Ascending aorta (tissue), 2 donors: Measurements from ENCODE around the gene NRL. TPM values are rescaled to one million over a fixed set of nuclear protein-coding genes. Genes with fewer than 3 reads are reported as not detected.
A peak's percentile ranks its signal among the peaks of the same experiment; 100 is the strongest.

ENCODE experiments used
- DNase-seq, 2 donors: peaks; one replicate each; pipeline ENCODE4 v3.0.0-alpha.2; 2019; ENCODE audit warnings: low spot score in 2 of 2
- H3K27ac ChIP-seq, 2 donors: fragments of 200-600 bp; sonication (generic); one replicate each; pipeline ENCODE4 v1.5.1; 2016 to 2017; ENCODE audit warnings: mild to moderate bottlenecking in 1 of 2
- H3K27me3 ChIP-seq: fragments of 200-600 bp; sonication (generic); one replicate; pipeline ENCODE4 v1.5.1; 2017
- H3K36me3 ChIP-seq, 2 donors: fragments of 200-600 bp; sonication (generic); one replicate each; pipeline ENCODE4 v1.5.1; 2016
- H3K4me1 ChIP-seq, 2 donors: fragments of 200-600 bp; sonication (generic); one replicate each; pipeline ENCODE4 v1.5.1; 2016 to 2017; ENCODE audit warnings: mild to moderate bottlenecking in 1 of 2
- H3K4me3 ChIP-seq, 2 donors: fragments of 200-600 bp; sonication (generic); one replicate each; pipeline ENCODE4 v1.5.1; 2016 to 2017; ENCODE audit warnings: mild to moderate bottlenecking in 1 of 2
- H3K9me3 ChIP-seq, 2 donors: fragments of 200-600 bp; sonication (generic); one replicate each; pipeline ENCODE4 v1.5.1; 2016
- CTCF ChIP-seq, 3 experiments: fragments of 200-600 bp in 2 of 3; fragments of 450-650 bp in 1 of 3; sonication (generic) in 2 of 3; IDR thresholded peaks; one replicate each; pipeline ENCODE4 v1.5.1; 2016 to 2019; ENCODE audit warnings: antibody characterized with exemption in 3 of 3, mild to moderate bottlenecking in 1 of 3, moderate library complexity in 1 of 3
- intact Hi-C: fragments of 100-400 bp; cut with DNase I; formaldehyde crosslinking; loops from one replicate; pipeline ENCODE4 v1.15.1; 2023
- total RNA-seq: library from RNA; depleted of rRNA; stranded (reverse); fragments of >200 nt; gene quantifications from one replicate; pipeline ENCODE4 v1.1.0, GENCODE V29; 2016

NRL gene
- total RNA-seq, 1 donor from 2014 or later, result not detected

GRCh38 chr14:24095271-24096068, 19.3 kb downstream of the NRL start:
- H3K9me3 ChIP-seq, result no peaks in the 10 kb centered on the region
- peaks cover 4 to 5% of the 10 kb centered on the region in 2 donors for H3K36me3 ChIP-seq
- peak overlapping the region; percentile 92 to 95 for H3K27ac ChIP-seq
- no peaks in the 10 kb centered on the region for H3K27me3 ChIP-seq
- DNase-seq, result no peak
- H3K4me3 ChIP-seq, result peak overlapping the region; percentile 72 to 81
- TF ChIP-seq CTCF (IDR thresholded peaks at IDR 0.05), result no peak
- peaks cover 0 to 11% of the 10 kb centered on the region in 2 donors for H3K4me1 ChIP-seq
- intact Hi-C loops, result no loop called here

DNA sequence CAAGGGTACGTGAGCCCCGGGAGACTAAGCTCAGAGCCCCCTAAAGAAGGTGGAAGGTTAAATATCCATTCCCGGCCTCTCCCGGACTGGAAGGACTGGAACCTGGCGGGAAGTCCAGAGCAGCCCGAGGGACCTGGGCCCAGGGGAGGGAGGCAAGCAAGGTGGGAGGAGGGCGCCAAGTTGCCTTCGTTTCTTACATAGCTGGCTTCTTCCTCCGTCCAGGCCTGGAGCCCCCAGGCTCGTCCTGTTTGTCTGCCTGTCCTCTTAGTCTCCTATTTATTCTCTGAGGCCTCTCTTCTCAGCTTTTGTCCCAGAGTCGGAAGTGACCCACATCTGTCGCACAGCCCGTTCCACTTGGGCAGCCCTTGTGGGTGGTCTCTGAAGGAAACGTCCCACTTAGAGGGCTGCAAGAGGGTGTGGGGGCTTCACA, 19.9 kb downstream of the NRL start:
- Histone ChIP-seq H3K27me3 (no peaks in the 10 kb centered on the region), H3K4me3 (peak overlapping the region; percentile 72 to 81), H3K36me3 (peaks cover 1 to 4% of the 10 kb centered on the region in 2 donors), H3K9me3 (no peaks in the 10 kb centered on the region), H3K4me1 (peaks cover 0 to 11% of the 10 kb centered on the region in 2 donors), H3K27ac (peak overlapping the region; percentile 92 to 95)
- no peak for DNase-seq
- TF ChIP-seq CTCF (IDR thresholded peaks at IDR 0.05), result no peak
- intact Hi-C loops, result loop anchor here (1.0 to 5.0 kb wide), 3 partner anchors 13 to 538 kb away; partner anchors contain the start of genes DCAF11, NRL and THTPA

DNA sequence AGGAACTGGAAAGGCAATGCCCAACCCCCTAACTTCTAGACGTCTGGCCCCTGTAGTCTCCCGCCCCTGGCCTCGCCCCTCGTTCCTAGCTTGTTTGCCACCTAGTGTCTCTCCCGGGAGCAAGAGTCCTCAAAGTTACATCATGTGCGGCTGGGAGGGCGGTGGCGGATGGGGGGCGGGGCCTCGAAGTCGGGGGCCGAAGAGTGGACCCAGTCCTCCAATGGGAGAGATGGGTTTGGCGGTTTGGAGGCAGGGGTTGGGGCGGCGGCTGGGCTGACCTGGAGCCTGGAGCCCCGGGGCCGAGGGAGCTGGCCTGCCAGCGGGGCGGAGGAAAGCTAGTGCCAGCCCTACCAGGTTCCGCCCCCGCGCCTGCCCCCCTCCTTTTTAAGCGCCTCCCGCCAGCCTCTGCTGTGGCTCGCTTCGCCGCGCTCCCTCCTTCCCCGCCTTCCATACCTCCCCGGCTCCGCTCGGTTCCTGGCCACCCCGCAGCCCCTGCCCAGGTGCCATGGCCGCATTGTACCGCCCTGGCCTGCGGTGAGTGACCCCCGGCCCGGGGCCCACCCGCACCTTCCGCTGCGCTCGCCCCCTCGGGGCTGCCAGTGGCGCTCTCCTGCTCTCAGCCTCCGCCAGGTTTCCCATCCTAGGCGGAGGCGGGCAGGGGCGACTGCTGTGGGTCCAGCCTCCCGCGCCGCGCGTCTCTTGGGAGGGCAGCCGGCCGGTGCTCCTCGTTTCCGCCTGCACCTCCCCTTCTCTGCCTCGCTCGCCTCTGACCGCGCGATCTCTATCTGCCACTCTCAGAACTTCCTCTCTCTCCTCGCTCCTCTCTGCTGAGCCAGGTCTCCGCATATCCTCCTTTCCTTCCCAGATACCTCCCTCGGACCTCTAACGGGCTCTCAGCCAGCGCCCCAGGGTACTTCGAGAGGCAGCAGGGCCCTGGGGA, 20.6 kb downstream of the NRL start, which contains the start of gene PCK2:
TSS of gene PCK2 (plus strand) at position 411 of the 940 bp plus-strand sequence. CDS start at position 506, 95 bp downstream.
- Histone ChIP-seq H3K27me3 (no peaks in the 10 kb centered on the region), H3K27ac (peak within 1 kb of the TSS; percentile 92 to 95), H3K4me3 (peak within 1 kb of the TSS; percentile 72 to 81), H3K4me1 (peaks cover 0 to 11% of the 10 kb centered on the region in 2 donors), H3K36me3 (peaks cover 0 to 4% of the 10 kb centered on the region in 2 donors), H3K9me3 (no peaks in the 10 kb centered on the region)
- intact Hi-C loops, result loop anchor here (1.0 to 5.0 kb wide), 3 partner anchors 14 to 537 kb away; partner anchors contain the start of genes DCAF11, NRL and THTPA
- DNase-seq, result peak; percentile 83 to 97
- peak in 1 of 3 experiments; percentile 24 for TF ChIP-seq CTCF (IDR thresholded peaks at IDR 0.05)

DNA sequence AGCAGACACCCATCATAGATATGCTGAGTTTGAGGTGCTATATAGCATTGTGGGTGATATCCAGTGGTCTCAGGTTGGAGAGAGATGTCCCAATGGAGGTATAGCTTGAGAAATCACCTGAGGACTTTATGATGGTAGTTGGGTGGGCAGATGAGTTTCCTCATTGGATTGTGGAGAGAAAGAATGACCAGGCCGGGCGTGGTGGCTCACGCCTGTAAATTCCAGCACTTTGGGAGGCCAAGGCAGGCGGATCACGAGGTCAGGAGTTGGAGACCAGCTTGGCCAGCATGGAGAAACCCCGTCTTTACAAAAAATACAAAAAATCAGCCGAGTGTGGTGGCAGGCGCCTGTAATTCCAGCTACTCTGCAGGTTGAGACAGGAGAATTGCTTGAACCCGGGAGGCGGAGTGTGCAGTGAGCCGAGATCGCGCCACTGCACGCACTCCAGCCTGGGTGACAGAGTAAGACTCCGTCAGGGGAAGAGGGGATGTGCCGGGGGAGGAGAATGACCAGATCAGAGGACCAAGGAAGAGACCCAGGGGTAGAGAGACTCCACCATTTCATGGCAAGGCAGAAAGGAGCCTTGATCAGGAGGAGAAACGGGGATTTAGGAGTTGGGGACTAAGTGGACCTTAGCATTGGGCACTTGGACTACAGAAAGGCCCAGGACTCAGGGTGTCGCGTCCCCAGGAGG, 21.4 kb downstream of the NRL start:
- H3K9me3 ChIP-seq, result no peaks in the 10 kb centered on the region
- peaks cover 0 to 11% of the 10 kb centered on the region in 2 donors for H3K4me1 ChIP-seq
- peak in 1 of 3 experiments; percentile 14 for TF ChIP-seq CTCF (IDR thresholded peaks at IDR 0.05)
- peak overlapping the region; percentile 92 to 95 for H3K27ac ChIP-seq
- DNase-seq, result no peak
- H3K36me3 ChIP-seq, result no peaks in the 10 kb centered on the region
- no peaks in the 10 kb centered on the region for H3K27me3 ChIP-seq
- peak overlapping the region; percentile 72 to 81 for H3K4me3 ChIP-seq
- intact Hi-C loops, result loop anchor here (5.0 kb wide), 1 partner anchor 536 kb away; the partner anchor contains the start of gene THTPA
